GM12878 (cell line): ENCODE measurements around the gene UBTFL1. TPM values are rescaled to one million over a fixed set of nuclear protein-coding genes. Genes with fewer than 3 reads are reported as not detected.

Source experiments
- ATAC-seq: fragments of 200-7000 bp; cut with Tn5 transposase; 3 replicates; pipeline ENCODE4 v1.9.1; 2020; ENCODE audit warnings: mild to moderate bottlenecking, moderate library complexity
- BruUV-seq: library from RNA; stranded (reverse); fragments of 400-500 nt; replicated peaks from 2 replicates; lab custom pipeline; 2021; lab: Mats Ljungman, UMichigan
- CTCF ChIA-PET: fragments of 300-600 bp; sonication (Branson Sonifier 250); formaldehyde crosslinking; extraction: SDS; loops from one replicate; lab custom pipeline; 2021; ENCODE audit warnings: inconsistent platforms; lab: Yijun Ruan, JAX
- POLR2A ChIA-PET: fragments of 350-600 bp; formaldehyde crosslinking; extraction: SDS; loops from one replicate; lab custom pipeline; 2021; ENCODE audit warnings: inconsistent platforms; lab: Charles Lee
- RAD21 ChIA-PET: fragments of 300-600 bp; sonication (Branson Sonifier 250); formaldehyde crosslinking; loops from one replicate; lab custom pipeline; 2023; ENCODE audit warnings: antibody characterized with exemption; ENCODE audit not compliant: unreplicated experiment; lab: Charles Lee
- SMC1A ChIA-PET: fragments of 300-600 bp; sonication (Branson Sonifier 250); formaldehyde crosslinking; loops from one replicate; lab custom pipeline; 2023; ENCODE audit not compliant: unreplicated experiment, uncharacterized antibody; lab: Charles Lee
- DNase-seq: peaks from one replicate; pipeline ENCODE4 v3.0.0-alpha.2; 2011; ENCODE audit warnings: low read depth, low spot score
- FAIRE-seq: peaks from 3 replicates; lab custom pipeline; 2011; peaks lifted over from hg19 to GRCh38; lab: Jason Lieb, UNC
- H2AFZ ChIP-seq: 2 replicates; pipeline ENCODE4 v1.6.0; 2011; ENCODE audit warnings: low read depth, low read length, control low read depth; ENCODE audit not compliant: control insufficient read depth
- H3K27ac ChIP-seq: 2 replicates; pipeline ENCODE4 v1.5.1; 2011; ENCODE audit warnings: control low read depth; ENCODE audit not compliant: control insufficient read depth, insufficient read depth
- H3K27me3 ChIP-seq, 2 experiments: replicated peaks in 1 of 2; 2 replicates each; pipeline versions ENCODE4 v1.6.0 to v1.6.1; 2011; ENCODE audit warnings: low read length in 1 of 2; ENCODE audit not compliant: control insufficient read depth in 2 of 2, insufficient read depth in 2 of 2
- H3K36me3 ChIP-seq, 2 experiments: 2 replicates each; pipeline ENCODE4 v1.5.1; 2011; ENCODE audit warnings: low read length in 1 of 2; ENCODE audit not compliant: control insufficient read depth in 2 of 2, insufficient read depth in 2 of 2
- H3K4me1 ChIP-seq: 2 replicates; pipeline ENCODE4 v1.6.1; 2011; ENCODE audit warnings: mild to moderate bottlenecking, low read length, moderate library complexity, mixed read lengths; ENCODE audit not compliant: control insufficient read depth, insufficient read depth
- H3K4me2 ChIP-seq: 2 replicates; pipeline ENCODE4 v1.6.0; 2011; ENCODE audit warnings: control low read depth; ENCODE audit not compliant: control insufficient read depth, insufficient read depth
- H3K4me3 ChIP-seq: fragments of 200-600 bp; sonication (generic); 2 replicates; pipeline ENCODE4 v1.5.1; 2016
- H3K79me2 ChIP-seq: 2 replicates; pipeline ENCODE4 v1.6.0; 2011; ENCODE audit warnings: low read length; ENCODE audit not compliant: control insufficient read depth, insufficient read depth
- H3K9ac ChIP-seq: 2 replicates; pipeline ENCODE4 v1.8.0; 2011; ENCODE audit warnings: low read length, control low read depth, mixed read lengths; ENCODE audit not compliant: control insufficient read depth, insufficient read depth
- H3K9me3 ChIP-seq: replicated peaks from 3 replicates; pipeline ENCODE4 v1.5.1; 2011; ENCODE audit warnings: mild to moderate bottlenecking, low read length; ENCODE audit not compliant: control insufficient read depth, insufficient read depth
- H4K20me1 ChIP-seq: 2 replicates; pipeline ENCODE4 v1.6.0; 2011; ENCODE audit not compliant: control insufficient read depth, insufficient read depth
- EED ChIP-seq: sonication (generic); IDR thresholded peaks from 2 replicates; pipeline ENCODE4 v1.6.1; 2016; ENCODE audit warnings: antibody characterized with exemption, low read depth
- EP300 ChIP-seq, 2 experiments: fragments of 150-350 bp in 1 of 2; IDR thresholded peaks; 2 replicates each; pipeline ENCODE4 v1.6.1; 2011 to 2012; ENCODE audit warnings: low read depth in 2 of 2, low read length in 2 of 2, borderline replicate concordance in 1 of 2, improper control_type of control experiment in 1 of 2, inconsistent platforms in 1 of 2; ENCODE audit not compliant: control insufficient read depth in 1 of 2
- FOXM1 ChIP-seq: IDR thresholded peaks from 2 replicates; pipeline ENCODE4 v1.6.1; 2012; ENCODE audit warnings: low read depth, mild to moderate bottlenecking, inconsistent platforms, low read length, moderate library complexity
- IKZF2 ChIP-seq, 2 experiments: fragments of 450-650 bp; IDR thresholded peaks; 2 replicates each; pipeline ENCODE4 v1.6.1; 2017; ENCODE audit warnings: mild to moderate bottlenecking in 2 of 2, moderate library complexity in 2 of 2
- IRF4 ChIP-seq: IDR thresholded peaks from 2 replicates; pipeline ENCODE4 v1.6.1; 2011; ENCODE audit warnings: low read depth, low read length
- KLF5 ChIP-seq: fragments of 450-650 bp; IDR thresholded peaks from 2 replicates; pipeline ENCODE4 v1.6.1; 2014; ENCODE audit warnings: mild to moderate bottlenecking; ENCODE audit not compliant: partially characterized antibody
- STAT1 ChIP-seq: fragments of 450-650 bp; conservative IDR thresholded peaks from 2 replicates; pipeline ENCODE4 v1.6.1; 2014; ENCODE audit warnings: antibody characterized with exemption, mild to moderate bottlenecking
- TBL1XR1 ChIP-seq: IDR thresholded peaks from 2 replicates; pipeline ENCODE4 v1.6.1; 2012; ENCODE audit warnings: low read depth, low read length, improper control_type of control experiment
- TCF7 ChIP-seq: IDR thresholded peaks from 2 replicates; pipeline ENCODE4 v1.6.1; 2014; ENCODE audit warnings: antibody characterized with exemption, borderline replicate concordance
- ZNF217 ChIP-seq: fragments of 450-650 bp; IDR thresholded peaks from 2 replicates; pipeline ENCODE4 v1.6.1; 2017; ENCODE audit warnings: antibody characterized with exemption, mild to moderate bottlenecking
- ZNF622 ChIP-seq: fragments of 450-650 bp; IDR thresholded peaks from 2 replicates; pipeline ENCODE4 v1.6.1; 2017; ENCODE audit warnings: mild to moderate bottlenecking, inconsistent platforms
- WGBS: methylation state at CpG from one replicate; pipeline ENCODE4 v1.1.6; 2016; ENCODE audit warnings: low lambda C conversion rate; ENCODE audit not compliant: insufficient replicate concordance, insufficient coverage; ENCODE audit errors: missing lambda C conversion rate; 5-methylcytosine and 5-hydroxymethylcytosine counted together
- in situ Hi-C: fragments of 300-500 bp; cut with MboI; formaldehyde crosslinking; loops from 9 replicates; pipeline ENCODE4 v1.14.3; 2018; ENCODE audit warnings: mixed read lengths
- intact Hi-C: fragments of 100-400 bp; cut with micrococcal nuclease; formaldehyde crosslinking; loops from one replicate; pipeline ENCODE4 v1.14.2; 2022; ENCODE audit not compliant: unreplicated experiment
- polyA plus RNA-seq, 11 experiments: library from polyadenylated mRNA; depleted of rRNA in 4 of 11; unstranded in 6 of 11; stranded (reverse) in 5 of 11; fragments of >200 nt; fragmentation: Nextera tagmentation in 4 of 11; fragmentation: Illumina TruSeq in 1 of 11; extraction: Ambion mirVana in 4 of 11; extraction: Trizol in 1 of 11; gene quantifications; 1 replicate in 1 of 11; 2 replicates in 10 of 11; pipeline versions ENCODE4 v1.2.1 to v1.2.3, GENCODE V29; 2011 to 2016; ENCODE audit warnings: inconsistent platforms in 2 of 11, missing spikeins in 2 of 11, low read depth in 1 of 11
- total RNA-seq, 4 experiments: library from RNA; depleted of rRNA in 3 of 4; stranded (reverse); fragments of >200 nt in 3 of 4; fragmentation: Illumina TruSeq in 1 of 4; extraction: Trizol in 1 of 4; gene quantifications; 2 replicates each; pipeline versions ENCODE4 v1.2.1 to v1.2.3, GENCODE V29; 2013 to 2021
- TF ChIP-seq, protein P1 (sequence below): fragments of 450-650 bp; IDR thresholded peaks from 2 replicates; pipeline ENCODE4 v1.6.1; 2017; ENCODE audit warnings: low read depth, mild to moderate bottlenecking, moderate library complexity
- TF ChIP-seq, protein P2 (sequence below): IDR thresholded peaks from 2 replicates; pipeline ENCODE4 v1.6.1; 2012; ENCODE audit warnings: improper control_type of control experiment, low read depth, low read length; ENCODE audit not compliant: insufficient replicate concordance

Gene UBTFL1
- total and polyA plus RNA-seq, 10 of the 15 experiments (the other 5 are each of a cell fraction or from before 2014, with no cell fraction given) = not detected

DNA sequence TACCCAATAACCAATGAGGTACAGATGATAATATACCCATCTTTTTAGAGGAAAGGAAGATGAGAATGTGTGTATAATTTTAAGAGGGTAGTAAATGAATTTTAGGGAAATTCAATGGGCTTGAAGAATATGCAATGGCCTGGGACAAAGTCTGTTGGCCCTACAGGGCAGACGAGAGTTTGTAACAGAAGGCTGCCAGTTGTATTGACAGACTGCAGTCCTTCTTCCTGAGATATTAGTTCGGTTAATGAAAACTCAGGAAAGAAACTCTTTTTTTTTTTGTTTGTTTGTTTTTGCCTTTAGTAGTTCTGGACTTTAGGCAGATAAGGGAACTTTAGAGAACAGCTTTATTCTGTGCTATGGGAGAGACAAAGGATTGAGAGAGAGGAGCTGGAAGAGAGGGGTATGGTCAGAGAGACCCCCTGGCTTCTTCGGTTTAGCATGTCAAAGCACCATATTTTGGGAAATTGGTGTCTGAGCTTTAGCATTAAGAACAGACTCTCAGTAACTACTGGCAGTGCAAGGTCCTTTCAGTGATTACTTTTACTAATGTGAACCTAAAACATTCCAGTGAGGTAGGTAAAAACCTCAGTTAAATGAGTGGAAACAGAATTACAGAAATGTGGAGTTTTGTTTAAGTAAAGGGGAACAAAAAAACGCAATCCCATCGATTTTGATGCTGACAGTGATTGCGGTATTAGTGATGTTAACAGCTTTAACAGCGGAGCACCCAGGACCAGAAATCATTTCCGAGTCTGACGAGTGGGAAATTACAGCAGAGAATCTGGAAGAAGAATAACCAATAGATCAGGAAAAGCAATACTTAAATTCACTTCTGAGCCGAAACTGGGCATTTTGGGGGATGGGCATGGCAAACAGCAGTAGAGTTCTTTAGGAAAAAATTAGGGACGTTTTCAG lies 48.1 kb downstream of the UBTFL1 start:
- ChIA-PET CTCF (interaction anchor here (1.5 kb wide), 1 partner anchor 21 kb away, joined by 3 read pairs; no protein-coding TSS in a partner anchor), SMC1A (no interaction called here), RAD21 (no interaction called here), POLR2A (no interaction called here)
- Histone ChIP-seq H3K4me2 (no peak overlapping the region; the same call in 1 of the 2 replicates), H2AFZ (no peak overlapping the region), H3K79me2 (no peaks in the 10 kb centered on the region), H3K4me3 (no peak overlapping the region), H3K27me3 (peaks cover 1 to 6% of the 10 kb centered on the region in 2 experiments; a peak in 2 of 4 replicates), H3K9me3 (no peaks in the 10 kb centered on the region), H3K4me1 (no peaks in the 10 kb centered on the region), H3K36me3 (no peaks in the 10 kb centered on the region), H4K20me1 (no peaks in the 10 kb centered on the region), H3K27ac (no peak overlapping the region), H3K9ac (no peak overlapping the region)
- ATAC-seq (no peak; the same call in 2 of the 3 replicates), FAIRE-seq (no peak), DNase-seq (no peak)
- 37% methylated on average over 11 of the region's 11 CpGs for WGBS
- no TSS peak for BruUV-seq
- intact Hi-C loops = no loop called here
- in situ Hi-C loops = no loop called here
- TF ChIP-seq EP300 (IDR thresholded peaks at IDR 0.05; ENCODE audit: borderline replicate concordance in 1 of 2, control insufficient read depth in 1 of 2, low read depth in 2 of 2, low read length in 2 of 2) = no peak
- TF ChIP-seq FOXM1 = no peak
- no peak for TF ChIP-seq IRF4
- TF ChIP-seq EED = no peak
- TF ChIP-seq, protein P1, sequence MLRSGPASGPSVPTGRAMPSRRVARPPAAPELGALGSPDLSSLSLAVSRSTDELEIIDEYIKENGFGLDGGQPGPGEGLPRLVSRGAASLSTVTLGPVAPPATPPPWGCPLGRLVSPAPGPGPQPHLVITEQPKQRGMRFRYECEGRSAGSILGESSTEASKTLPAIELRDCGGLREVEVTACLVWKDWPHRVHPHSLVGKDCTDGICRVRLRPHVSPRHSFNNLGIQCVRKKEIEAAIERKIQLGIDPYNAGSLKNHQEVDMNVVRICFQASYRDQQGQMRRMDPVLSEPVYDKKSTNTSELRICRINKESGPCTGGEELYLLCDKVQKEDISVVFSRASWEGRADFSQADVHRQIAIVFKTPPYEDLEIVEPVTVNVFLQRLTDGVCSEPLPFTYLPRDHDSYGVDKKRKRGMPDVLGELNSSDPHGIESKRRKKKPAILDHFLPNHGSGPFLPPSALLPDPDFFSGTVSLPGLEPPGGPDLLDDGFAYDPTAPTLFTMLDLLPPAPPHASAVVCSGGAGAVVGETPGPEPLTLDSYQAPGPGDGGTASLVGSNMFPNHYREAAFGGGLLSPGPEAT = no peak
- TF ChIP-seq TCF7 = no peak
- no peak for TF ChIP-seq ZNF622
- no peak for TF ChIP-seq TBL1XR1
- TF ChIP-seq, protein P2, sequence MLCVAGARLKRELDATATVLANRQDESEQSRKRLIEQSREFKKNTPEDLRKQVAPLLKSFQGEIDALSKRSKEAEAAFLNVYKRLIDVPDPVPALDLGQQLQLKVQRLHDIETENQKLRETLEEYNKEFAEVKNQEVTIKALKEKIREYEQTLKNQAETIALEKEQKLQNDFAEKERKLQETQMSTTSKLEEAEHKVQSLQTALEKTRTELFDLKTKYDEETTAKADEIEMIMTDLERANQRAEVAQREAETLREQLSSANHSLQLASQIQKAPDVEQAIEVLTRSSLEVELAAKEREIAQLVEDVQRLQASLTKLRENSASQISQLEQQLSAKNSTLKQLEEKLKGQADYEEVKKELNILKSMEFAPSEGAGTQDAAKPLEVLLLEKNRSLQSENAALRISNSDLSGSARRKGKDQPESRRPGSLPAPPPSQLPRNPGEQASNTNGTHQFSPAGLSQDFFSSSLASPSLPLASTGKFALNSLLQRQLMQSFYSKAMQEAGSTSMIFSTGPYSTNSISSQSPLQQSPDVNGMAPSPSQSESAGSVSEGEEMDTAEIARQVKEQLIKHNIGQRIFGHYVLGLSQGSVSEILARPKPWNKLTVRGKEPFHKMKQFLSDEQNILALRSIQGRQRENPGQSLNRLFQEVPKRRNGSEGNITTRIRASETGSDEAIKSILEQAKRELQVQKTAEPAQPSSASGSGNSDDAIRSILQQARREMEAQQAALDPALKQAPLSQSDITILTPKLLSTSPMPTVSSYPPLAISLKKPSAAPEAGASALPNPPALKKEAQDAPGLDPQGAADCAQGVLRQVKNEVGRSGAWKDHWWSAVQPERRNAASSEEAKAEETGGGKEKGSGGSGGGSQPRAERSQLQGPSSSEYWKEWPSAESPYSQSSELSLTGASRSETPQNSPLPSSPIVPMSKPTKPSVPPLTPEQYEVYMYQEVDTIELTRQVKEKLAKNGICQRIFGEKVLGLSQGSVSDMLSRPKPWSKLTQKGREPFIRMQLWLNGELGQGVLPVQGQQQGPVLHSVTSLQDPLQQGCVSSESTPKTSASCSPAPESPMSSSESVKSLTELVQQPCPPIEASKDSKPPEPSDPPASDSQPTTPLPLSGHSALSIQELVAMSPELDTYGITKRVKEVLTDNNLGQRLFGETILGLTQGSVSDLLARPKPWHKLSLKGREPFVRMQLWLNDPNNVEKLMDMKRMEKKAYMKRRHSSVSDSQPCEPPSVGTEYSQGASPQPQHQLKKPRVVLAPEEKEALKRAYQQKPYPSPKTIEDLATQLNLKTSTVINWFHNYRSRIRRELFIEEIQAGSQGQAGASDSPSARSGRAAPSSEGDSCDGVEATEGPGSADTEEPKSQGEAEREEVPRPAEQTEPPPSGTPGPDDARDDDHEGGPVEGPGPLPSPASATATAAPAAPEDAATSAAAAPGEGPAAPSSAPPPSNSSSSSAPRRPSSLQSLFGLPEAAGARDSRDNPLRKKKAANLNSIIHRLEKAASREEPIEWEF = no peak
- TF ChIP-seq ZNF217 = no peak
- TF ChIP-seq STAT1 = no peak
- TF ChIP-seq KLF5 = no peak
- no peak for TF ChIP-seq IKZF2 (IDR thresholded peaks at IDR 0.05)
